Daoy (cell line): ENCODE results near the gene PYGO2. TPM values are rescaled to one million over a fixed set of nuclear protein-coding genes. Genes with fewer than 3 reads are reported as not detected.

Experiments used
- DNase-seq: peaks from one replicate; pipeline ENCODE4 v3.0.0-alpha.2; 2015; ENCODE audit warnings: low read depth
- total RNA-seq: library from RNA; depleted of rRNA; stranded (reverse); fragments of >200 nt; shearing (Covaris generic); gene quantifications from 2 replicates; pipeline ENCODE4 v1.2.3, GENCODE V29; 2014; rRNA removed

PYGO2 gene
- total RNA-seq = 21.8 and 24.3 TPM in 2 replicates

- peak; percentile 88 for DNase-seq
Measured at GRCh38 chr1:154961207-154962155, at the start of gene PYGO2. Gene PYGO2, minus strand, starts transcription at chr1:154961782. Its CDS starts 206 bp downstream, at chr1:154961576.

- no peak for DNase-seq
Measured at GRCh38 chr1:155011004-155011416, 49.4 kb upstream of the PYGO2 start.

- no peak for DNase-seq
Measured at GRCh38 chr1:155010211-155010918, 48.8 kb upstream of the PYGO2 start.

- no peak for DNase-seq
Measured at GRCh38 chr1:155009742-155010141, 48.2 kb upstream of the PYGO2 start.

GRCh38 chr1:155009221-155009711 is 47.7 kb upstream of the PYGO2 start:
- DNase-seq = no peak

GRCh38 chr1:155008015-155008941 is 46.7 kb upstream of the PYGO2 start:
- DNase-seq = no peak

GRCh38 chr1:155007251-155007828 is 45.8 kb upstream of the PYGO2 start:
- no peak for DNase-seq

- no peak for DNase-seq
Measured at GRCh38 chr1:155006601-155007101, 45.1 kb upstream of the PYGO2 start.

GRCh38 chr1:155005076-155006011 is 43.8 kb upstream of the PYGO2 start:
- peak; percentile 49 for DNase-seq

- no peak for DNase-seq
Measured at GRCh38 chr1:155004352-155005075, 42.9 kb upstream of the PYGO2 start.

GRCh38 chr1:155003766-155004351 is 42.3 kb upstream of the PYGO2 start:
- DNase-seq = peak; percentile 68

GRCh38 chr1:155003227-155003765 is 41.7 kb upstream of the PYGO2 start:
- peak; percentile 54 for DNase-seq

GRCh38 chr1:155002464-155003226 is 41.1 kb upstream of the PYGO2 start, which contains the start of gene ZBTB7B:
Gene ZBTB7B, plus strand, starts transcription at chr1:155002802. Its CDS starts 11,859 bp downstream, at chr1:155014661.
- DNase-seq = peak; percentile 46

- DNase-seq = peak; percentile 100
Measured at GRCh38 chr1:155001675-155002463, 40.3 kb upstream of the PYGO2 start.

- no peak for DNase-seq
Measured at GRCh38 chr1:155001425-155001674, 39.8 kb upstream of the PYGO2 start.

GRCh38 chr1:155000726-155001424 is 39.3 kb upstream of the PYGO2 start:
- peak; percentile 92 for DNase-seq
